GM12891 (cell line): ENCODE measurements around the gene NGEF.

ENCODE experiments used
- DNase-seq: peaks from one replicate; pipeline ENCODE4 v3.0.0; 2011; ENCODE audit warnings: low spot score; ENCODE audit not compliant: insufficient read length
- FAIRE-seq: peaks from 2 replicates; lab custom pipeline; 2011; peaks lifted over from hg19 to GRCh38; lab: Jason Lieb, UNC
- PAX5 ChIP-seq: IDR thresholded peaks from 2 replicates; pipeline ENCODE4 v1.6.1; 2011; ENCODE audit warnings: low read length, moderate library complexity, mild to moderate bottlenecking; ENCODE audit not compliant: insufficient read depth, severe bottlenecking
- POLR2A ChIP-seq: IDR thresholded peaks from 2 replicates; pipeline ENCODE4 v1.6.1; 2011; ENCODE audit warnings: low read depth, low read length, control low read depth
- POLR2AphosphoS5 ChIP-seq: IDR thresholded peaks from 2 replicates; pipeline ENCODE4 v1.6.1; 2011; ENCODE audit warnings: low read depth, low read length, control low read depth
- POU2F2 ChIP-seq: IDR thresholded peaks from 2 replicates; pipeline ENCODE4 v1.6.1; 2011; ENCODE audit warnings: low read depth, mild to moderate bottlenecking, control low read depth, low read length, moderate library complexity
- SPI1 ChIP-seq: IDR thresholded peaks from 2 replicates; pipeline ENCODE4 v1.6.1; 2011; ENCODE audit warnings: low read depth, low read length, control low read depth
- TAF1 ChIP-seq: IDR thresholded peaks from 2 replicates; pipeline ENCODE4 v1.6.1; 2011; ENCODE audit warnings: low read depth, low read length, control low read depth

Gene NGEF

DNA sequence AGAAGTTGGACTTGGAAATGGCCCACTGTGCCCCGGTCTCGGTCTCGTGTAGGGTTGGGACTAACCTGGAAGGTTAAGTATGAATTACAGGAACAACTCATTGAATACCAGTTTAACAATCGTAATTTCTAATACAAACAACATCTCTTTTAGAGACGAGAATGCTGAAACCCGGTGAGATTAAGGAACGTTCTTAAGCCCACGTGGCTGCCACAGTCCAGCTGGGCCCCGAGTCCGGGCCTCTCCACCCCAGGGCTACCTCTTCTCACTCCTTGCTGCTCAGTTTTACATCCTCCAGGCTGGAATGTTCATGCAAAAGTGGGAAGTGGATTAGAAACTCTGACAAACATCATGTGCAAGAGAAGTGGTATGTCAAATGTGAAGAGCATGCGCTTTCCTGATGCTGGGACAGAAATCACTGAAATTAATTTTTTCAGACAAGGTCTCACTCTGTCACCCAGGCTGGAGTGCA lies 29.4 kb downstream of the NGEF start:
- FAIRE-seq = no peak
- TF ChIP-seq POLR2A (no peak), POLR2AphosphoS5 (no peak), POU2F2 (no peak), PAX5 (no peak), SPI1 (no peak)
- DNase-seq = no peak

DNA sequence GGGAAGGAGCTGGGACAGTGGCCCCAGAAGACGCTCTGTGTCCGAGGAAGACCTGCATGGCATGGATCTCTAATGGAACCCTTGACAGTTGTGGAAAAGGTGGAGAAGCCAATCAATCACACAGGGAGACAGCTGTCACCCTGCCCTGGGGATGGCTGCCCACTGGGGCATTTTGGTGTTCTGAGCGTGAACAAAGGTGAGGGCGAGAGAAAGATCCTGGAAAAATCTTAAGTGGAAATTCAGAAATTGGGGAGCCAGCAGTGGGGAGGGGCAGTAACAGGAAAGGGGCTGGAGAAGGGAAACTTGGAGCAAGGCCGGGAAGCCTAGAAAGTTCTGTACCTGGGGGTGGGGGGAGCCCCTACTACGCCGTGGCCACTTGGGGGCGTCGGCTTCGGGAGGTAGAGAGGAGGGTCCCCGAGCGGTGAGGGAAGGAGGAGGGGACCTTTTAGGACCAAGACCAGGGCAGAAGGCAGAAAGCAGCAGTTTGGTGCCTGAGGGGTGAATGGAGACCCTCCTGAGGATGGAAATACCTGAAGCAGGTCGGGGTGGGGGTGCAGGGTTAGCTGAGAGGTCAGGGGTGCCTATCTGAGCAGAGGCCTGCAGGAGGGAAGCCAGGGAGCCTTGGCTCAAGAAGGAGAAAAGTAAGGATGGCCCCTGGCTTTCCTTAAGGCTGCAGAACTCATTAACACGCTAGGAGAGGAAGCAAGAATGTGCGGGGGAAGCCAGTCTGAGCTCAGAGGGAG lies 30.0 kb downstream of the NGEF start:
- DNase-seq (no peak), FAIRE-seq (no peak)
- TF ChIP-seq POU2F2 (no peak), POLR2AphosphoS5 (no peak), TAF1 (no peak), SPI1 (no peak), POLR2A (no peak), PAX5 (no peak)

DNA sequence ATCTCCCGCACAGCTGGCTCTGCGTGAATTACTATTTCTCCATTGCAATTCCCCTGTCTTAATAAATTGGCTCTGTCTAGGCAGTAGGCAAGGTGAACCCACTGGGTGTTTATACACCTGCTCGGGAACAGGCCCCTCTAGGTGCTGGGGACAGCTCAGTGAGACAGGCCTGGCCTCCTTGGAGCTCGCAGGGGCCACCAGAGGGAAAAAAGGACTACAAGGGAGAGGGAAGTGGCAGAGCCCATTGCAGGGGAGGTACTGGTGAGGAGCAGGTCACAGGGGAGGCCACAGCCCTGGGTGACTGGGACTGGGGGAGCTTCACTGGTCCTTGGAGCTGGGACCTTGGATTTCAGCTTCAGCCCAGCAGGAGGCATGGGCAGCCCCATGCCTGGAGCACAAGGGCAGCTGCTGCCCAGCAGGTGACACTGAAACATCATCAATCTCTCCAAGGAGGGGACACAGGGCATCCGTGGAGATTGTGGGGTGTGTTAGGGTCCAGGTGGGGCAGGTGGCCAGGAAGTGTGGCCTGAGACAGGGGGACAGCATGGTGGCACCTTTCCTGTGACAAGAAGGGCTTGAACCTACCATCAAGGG lies 31.2 kb downstream of the NGEF start:
- no peak for FAIRE-seq
- TF ChIP-seq POLR2AphosphoS5 (no peak), POLR2A (no peak), SPI1 (no peak), TAF1 (no peak), PAX5 (no peak), POU2F2 (no peak)

DNA sequence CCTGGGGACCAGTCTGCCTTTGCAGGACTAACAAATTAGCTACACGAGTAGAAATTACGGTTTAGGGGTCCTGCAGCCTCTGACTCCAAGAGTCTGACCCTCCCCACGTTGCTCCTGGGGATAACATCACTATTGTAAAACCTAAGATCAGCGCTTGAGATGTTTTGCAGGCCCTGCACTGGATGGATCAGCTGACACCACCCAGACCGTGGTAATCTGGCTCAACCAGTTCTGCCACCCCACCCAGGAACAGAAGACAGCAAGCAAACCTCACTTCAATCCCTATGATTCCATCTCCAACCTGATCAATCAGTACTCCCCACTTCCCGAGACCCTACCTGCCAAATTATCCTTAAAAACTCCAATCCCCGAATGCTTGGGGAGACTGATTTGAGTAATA lies 31.7 kb downstream of the NGEF start:
- TF ChIP-seq PAX5 (no peak), TAF1 (no peak), POLR2A (no peak), POU2F2 (no peak), SPI1 (no peak), POLR2AphosphoS5 (no peak)
- DNase-seq = no peak
- no peak for FAIRE-seq

More for the DNA sequence above, 31.2 kb downstream of the NGEF start:
- DNase-seq = no peak

DNA sequence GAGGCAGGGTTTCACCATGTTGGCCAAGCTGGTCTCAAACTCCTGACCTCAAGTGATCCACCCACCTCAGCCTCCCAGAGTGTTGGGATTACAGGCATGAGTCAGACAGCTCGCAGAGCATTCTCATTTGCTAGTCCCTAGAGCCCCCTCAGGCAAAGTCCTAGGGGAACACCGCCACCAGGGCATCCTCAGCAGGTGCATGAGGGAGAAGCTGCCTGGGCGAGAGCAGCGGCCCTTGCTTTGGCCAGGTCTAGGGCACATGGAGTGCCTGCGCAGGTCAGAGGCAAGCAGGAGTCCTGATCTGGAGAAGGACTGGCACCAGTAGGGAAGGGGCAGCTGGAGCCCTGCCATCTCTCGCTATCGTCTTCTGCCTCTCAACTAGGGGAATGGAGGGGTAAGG lies 32.4 kb downstream of the NGEF start:
- DNase-seq = no peak
- TF ChIP-seq TAF1 = no peak
- TF ChIP-seq SPI1 = no peak
- TF ChIP-seq PAX5 = no peak
- no peak for TF ChIP-seq POLR2A
- no peak for TF ChIP-seq POLR2AphosphoS5
- TF ChIP-seq POU2F2 = no peak
- FAIRE-seq = no peak

DNA sequence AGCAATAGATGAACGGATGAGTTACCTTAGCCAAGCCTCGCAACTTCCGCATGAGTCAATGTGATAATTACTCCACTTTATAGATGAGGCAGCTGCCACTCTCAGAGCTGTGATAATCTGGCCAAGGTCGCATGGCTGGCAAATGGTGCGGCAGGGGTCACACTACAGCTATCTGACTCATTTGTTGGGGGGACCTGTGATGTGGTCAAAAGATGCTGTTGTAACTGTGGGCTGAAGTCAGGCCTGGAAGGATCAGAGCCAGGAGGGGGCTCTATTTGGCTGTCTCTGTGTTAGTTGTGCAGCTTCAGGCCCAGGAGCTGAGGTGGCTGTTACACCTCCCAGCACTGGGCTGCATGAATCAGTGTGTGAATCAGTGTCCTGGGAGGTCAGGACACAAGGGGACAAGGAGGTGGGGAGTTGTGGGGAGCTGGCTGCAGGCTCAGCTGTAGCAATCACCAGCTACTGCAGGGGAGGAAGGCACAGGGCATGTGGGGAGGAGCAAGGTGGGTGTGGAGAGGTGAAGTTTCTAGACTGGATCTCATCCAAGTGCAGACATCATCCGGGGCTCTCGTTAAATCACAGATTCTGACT lies 33.1 kb downstream of the NGEF start:
- TF ChIP-seq POLR2AphosphoS5 (no peak), POLR2A (no peak), PAX5 (no peak), POU2F2 (no peak), TAF1 (no peak), SPI1 (no peak)
- no peak for FAIRE-seq
- no peak for DNase-seq

DNA sequence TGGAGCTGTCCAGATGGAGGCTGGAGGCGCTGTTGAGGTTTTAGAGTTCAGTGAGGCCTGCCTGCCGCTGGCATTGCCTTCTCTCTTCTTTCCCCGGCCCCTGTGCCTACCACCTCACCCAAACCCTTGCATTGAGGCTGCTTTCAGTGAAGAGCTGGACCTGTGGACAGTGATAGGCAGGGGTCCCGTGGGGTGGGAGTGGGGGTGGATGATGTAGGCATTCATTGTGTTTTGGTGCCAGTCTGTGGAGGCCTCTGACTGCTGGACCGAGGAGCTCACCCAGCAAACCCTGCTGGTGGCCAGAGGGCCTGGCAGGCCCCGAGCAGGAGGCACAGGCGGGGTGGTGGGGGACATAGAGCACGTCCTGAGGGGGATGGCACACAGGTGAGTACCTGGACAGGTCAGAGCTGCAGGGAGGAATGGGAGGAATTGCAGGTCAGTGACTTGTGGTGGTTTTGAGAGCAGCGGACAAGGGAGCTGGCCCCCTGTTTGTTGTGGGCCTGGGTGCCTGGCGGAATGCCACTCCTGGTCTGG lies 35.6 kb downstream of the NGEF start:
- FAIRE-seq (no peak), DNase-seq (no peak)
- TF ChIP-seq SPI1 = no peak
- no peak for TF ChIP-seq POU2F2
- TF ChIP-seq POLR2A = no peak
- no peak for TF ChIP-seq PAX5
- TF ChIP-seq TAF1 = no peak
- TF ChIP-seq POLR2AphosphoS5 = no peak

DNA sequence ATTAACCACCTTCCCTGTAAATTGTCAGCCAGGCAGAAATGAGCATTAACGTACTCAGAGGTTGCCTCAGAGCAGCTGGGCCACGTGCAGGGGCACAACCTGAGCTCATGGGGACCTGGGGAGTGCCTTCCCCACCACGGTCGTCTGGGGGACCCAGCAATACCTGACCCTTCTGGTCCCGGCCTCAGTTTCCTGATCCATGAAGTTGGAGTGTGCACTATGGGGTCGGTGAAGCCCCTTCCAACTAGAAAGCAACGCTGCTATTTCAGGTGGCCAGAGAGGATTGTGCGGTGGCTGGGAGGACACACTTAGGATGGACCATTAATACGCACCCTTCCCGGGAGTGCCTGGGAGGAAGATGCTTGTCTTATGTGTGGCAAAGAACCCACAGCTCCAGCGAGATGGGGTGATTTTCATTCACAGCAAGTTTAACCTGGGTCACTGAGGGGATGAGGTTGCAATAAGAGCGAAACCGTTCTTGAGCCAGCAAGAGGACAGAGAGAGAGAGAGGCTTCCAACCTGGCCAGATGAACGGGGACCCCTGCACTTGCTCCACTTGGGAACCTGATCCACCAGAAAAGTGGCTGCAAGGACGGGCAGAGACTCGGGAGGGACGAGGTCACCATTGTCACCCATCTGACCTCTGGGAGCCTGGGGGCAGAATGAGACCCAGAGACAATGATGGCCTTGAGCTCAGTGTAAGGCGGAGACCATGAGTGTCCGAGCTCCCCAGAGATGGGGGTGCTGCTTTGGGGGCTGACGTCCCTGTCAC lies 36.2 kb downstream of the NGEF start:
- FAIRE-seq (no peak), DNase-seq (no peak)
- TF ChIP-seq POLR2A (no peak), PAX5 (no peak), SPI1 (no peak), TAF1 (no peak), POU2F2 (no peak), POLR2AphosphoS5 (no peak)

DNA sequence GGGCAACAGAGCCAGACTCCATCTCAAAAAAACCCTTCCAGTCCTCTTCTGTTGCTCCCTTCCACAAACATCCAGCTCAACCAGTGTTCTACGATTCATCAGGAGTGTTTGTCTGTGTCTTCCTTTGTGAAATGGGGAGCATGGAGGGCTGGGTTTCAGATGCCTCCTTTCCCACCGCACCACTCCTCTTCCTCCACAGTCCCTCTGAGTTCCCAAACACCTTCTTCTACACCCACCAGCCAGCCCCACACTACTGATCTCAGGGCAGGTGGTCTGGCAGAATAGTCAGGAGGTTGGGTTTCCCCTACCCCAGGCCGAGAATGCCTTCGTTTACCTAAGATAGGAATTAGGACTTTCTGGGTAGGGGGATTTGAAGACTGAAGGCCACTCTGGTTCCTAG lies 36.9 kb downstream of the NGEF start:
- no peak for FAIRE-seq
- no peak for DNase-seq
- no peak for TF ChIP-seq POU2F2
- TF ChIP-seq POLR2AphosphoS5 = no peak
- TF ChIP-seq SPI1 = no peak
- TF ChIP-seq POLR2A = no peak
- no peak for TF ChIP-seq PAX5
